HEK293T (cell line): ENCODE results near the gene GPHA2.

Experiments
- CTCF ChIA-PET: fragments of 350-600 bp; formaldehyde crosslinking; extraction: SDS; loops from one replicate; lab custom pipeline; 2021; ENCODE audit warnings: antibody characterized with exemption, inconsistent platforms; lab: Yijun Ruan, JAX
- POLR2A ChIA-PET: fragments of 350-600 bp; formaldehyde crosslinking; extraction: SDS; loops from one replicate; lab custom pipeline; 2020; ENCODE audit warnings: antibody characterized with exemption, inconsistent platforms; lab: Yijun Ruan, JAX
- DNase-seq: peaks from one replicate; pipeline ENCODE4 v3.0.0; 2012; ENCODE audit warnings: mixed read lengths; ENCODE audit errors: extremely low spot score
- ARNT ChIP-seq: fragments of 450-650 bp; IDR thresholded peaks from 2 replicates; pipeline ENCODE4 v1.6.1; 2017; ENCODE audit warnings: mild to moderate bottlenecking
- BHLHE40 ChIP-seq: fragments of 450-650 bp; IDR thresholded peaks from 2 replicates; pipeline ENCODE4 v1.6.1; 2016; ENCODE audit warnings: mild to moderate bottlenecking, moderate library complexity, borderline replicate concordance
- CTBP1 ChIP-seq: fragments of 450-650 bp; IDR thresholded peaks from 2 replicates; pipeline ENCODE4 v1.6.1; 2016; ENCODE audit warnings: borderline replicate concordance
- ELF4 ChIP-seq: fragments of 450-650 bp; IDR thresholded peaks from 2 replicates; pipeline ENCODE4 v1.6.1; 2017; ENCODE audit warnings: antibody characterized with exemption
- FOXA1 ChIP-seq: fragments of 450-650 bp; IDR thresholded peaks from 2 replicates; pipeline ENCODE4 v1.6.1; 2016; ENCODE audit warnings: mild to moderate bottlenecking
- FOXK2 ChIP-seq: fragments of 450-650 bp; IDR thresholded peaks from 2 replicates; pipeline ENCODE4 v1.6.1; 2016; ENCODE audit warnings: mild to moderate bottlenecking
- FOXM1 ChIP-seq: fragments of 450-650 bp; IDR thresholded peaks from 2 replicates; pipeline ENCODE4 v1.6.1; 2017; ENCODE audit warnings: mild to moderate bottlenecking, borderline replicate concordance
- HDGF ChIP-seq: fragments of 450-650 bp; IDR thresholded peaks from 2 replicates; pipeline ENCODE4 v1.6.1; 2017; ENCODE audit warnings: antibody characterized with exemption, borderline replicate concordance
- L3MBTL2 ChIP-seq: fragments of 450-650 bp; conservative IDR thresholded peaks from 2 replicates; pipeline ENCODE4 v1.6.1; 2016; ENCODE audit warnings: mild to moderate bottlenecking
- LEF1 ChIP-seq: fragments of 450-650 bp; IDR thresholded peaks from 2 replicates; pipeline ENCODE4 v1.6.1; 2017; ENCODE audit warnings: mild to moderate bottlenecking, borderline replicate concordance
- NFRKB ChIP-seq: fragments of 450-650 bp; IDR thresholded peaks from 2 replicates; pipeline ENCODE4 v1.6.1; 2016; ENCODE audit warnings: mild to moderate bottlenecking, moderate library complexity
- PKNOX1 ChIP-seq: fragments of 450-650 bp; IDR thresholded peaks from 2 replicates; pipeline ENCODE4 v1.6.1; 2016
- SP1 ChIP-seq: fragments of 450-650 bp; IDR thresholded peaks from 2 replicates; pipeline ENCODE4 v1.6.1; 2017
- SUZ12 ChIP-seq: fragments of 450-650 bp; IDR thresholded peaks from 2 replicates; pipeline ENCODE4 v1.6.1; 2016; ENCODE audit warnings: mild to moderate bottlenecking
- TARDBP ChIP-seq: fragments of 450-650 bp; IDR thresholded peaks from 2 replicates; pipeline ENCODE4 v1.6.1; 2016
- ZNF384 ChIP-seq: fragments of 450-650 bp; IDR thresholded peaks from 2 replicates; pipeline ENCODE4 v1.6.1; 2016

The GPHA2 gene

GRCh38 chr11:64947208-64947814, 11.6 kb upstream of the GPHA2 start:
- DNase-seq: no peak
- no peak for TF ChIP-seq CTBP1
- TF ChIP-seq L3MBTL2: no peak
- TF ChIP-seq TARDBP: no peak
- no peak for TF ChIP-seq FOXK2
- no peak for TF ChIP-seq PKNOX1
- TF ChIP-seq FOXA1: no peak
- TF ChIP-seq BHLHE40: no peak
- no peak for TF ChIP-seq SUZ12
- no peak for TF ChIP-seq SP1
- TF ChIP-seq FOXM1: no peak
- TF ChIP-seq NFRKB: no peak
- TF ChIP-seq ZNF384: no peak
- TF ChIP-seq HDGF: no peak
- TF ChIP-seq LEF1: no peak
- CTCF ChIA-PET: no interaction called here
- POLR2A ChIA-PET: interaction anchor here (1.2 kb wide), 1 partner anchor 23 kb away, joined by 3 read pairs; no protein-coding TSS in a partner anchor

GRCh38 chr11:64936539-64936938, 846 bp upstream of the GPHA2 start:
- CTCF ChIA-PET: no interaction called here
- TF ChIP-seq FOXK2 (no peak), HDGF (no peak), CTBP1 (no peak), NFRKB (no peak), SP1 (no peak), TARDBP (no peak), L3MBTL2 (no peak)
- POLR2A ChIA-PET: interaction anchor here (1.1 to 2.2 kb wide), 3 partner anchors 12 to 20 kb away, joined by 4 to 9 read pairs (median 5); partner anchors contain the start of gene PPP2R5B
- no peak for DNase-seq

GRCh38 chr11:64934682-64935358, 873 bp downstream of the GPHA2 start:
- ChIA-PET CTCF (no interaction called here), POLR2A (interaction anchor here (1.3 to 2.2 kb wide), 2 partner anchors 10 to 17 kb away, joined by 3 to 9 read pairs; partner anchors contain the start of gene PPP2R5B)
- no peak for DNase-seq
- no peak for TF ChIP-seq FOXK2

- no peak for TF ChIP-seq PKNOX1
- no peak for TF ChIP-seq SUZ12
- ChIA-PET POLR2A (interaction anchor here (1.2 to 2.2 kb wide), 3 partner anchors 9 to 38 kb away, joined by 3 to 9 read pairs (median 3); partner anchors contain the start of genes MAJIN and PPP2R5B), CTCF (no interaction called here)
- no peak for DNase-seq
These were observed 1.6 kb downstream of the GPHA2 start for GRCh38 chr11:64933935-64934681.

- ChIA-PET CTCF (no interaction called here), POLR2A (interaction anchor here (1.2 kb wide), 1 partner anchor 39 kb away, joined by 3 read pairs; the partner anchor contains the start of gene MAJIN)
- no peak for DNase-seq
- TF ChIP-seq BHLHE40: no peak
- TF ChIP-seq HDGF: no peak
These were observed 2.3 kb downstream of the GPHA2 start for GRCh38 chr11:64933213-64933934.

GRCh38 chr11:64932324-64932723, 3.4 kb downstream of the GPHA2 start:
- DNase-seq: no peak
- POLR2A ChIA-PET: no interaction called here
- CTCF ChIA-PET: no interaction called here
- no peak for TF ChIP-seq ZNF384
- no peak for TF ChIP-seq LEF1
- no peak for TF ChIP-seq HDGF
- no peak for TF ChIP-seq ELF4
- no peak for TF ChIP-seq PKNOX1
- no peak for TF ChIP-seq FOXK2
- no peak for TF ChIP-seq L3MBTL2
- TF ChIP-seq NFRKB: no peak
- TF ChIP-seq FOXA1: no peak
- TF ChIP-seq ARNT: no peak
- TF ChIP-seq SUZ12: no peak
- TF ChIP-seq BHLHE40: no peak
- TF ChIP-seq SP1: no peak
- TF ChIP-seq CTBP1: no peak
- no peak for TF ChIP-seq TARDBP
- no peak for TF ChIP-seq FOXM1
